ENCODE measurements around the gene TRPT1. TPM values are rescaled to one million over a fixed set of nuclear protein-coding genes. Genes with fewer than 3 reads are reported as not detected.

The TRPT1 gene
- total RNA-seq, 1 donor from 2014 or later = 27.8 TPM

DNA sequence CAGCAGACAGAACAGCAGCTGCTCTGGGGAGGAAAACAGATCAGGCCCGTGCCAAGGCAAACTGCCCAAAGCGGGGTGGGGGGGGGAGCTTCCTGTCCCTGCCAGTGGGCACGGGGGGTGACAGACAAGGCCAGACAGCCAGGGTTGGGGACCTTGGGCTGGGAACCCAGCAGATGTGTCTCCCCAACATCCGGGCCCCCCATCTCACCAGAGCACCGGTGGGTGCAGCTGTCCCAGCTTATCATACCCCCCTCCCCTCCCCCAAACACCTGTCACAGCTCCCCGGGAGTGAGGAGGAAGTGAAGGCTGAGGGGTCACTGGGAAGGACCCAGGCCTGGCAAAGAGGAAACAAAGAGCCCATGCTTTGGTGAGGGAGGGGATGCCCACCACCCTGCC is 19.4 kb upstream of the TRPT1 start:
- intact Hi-C loops (cut with DNase I) = no loop called here
- no peak for DNase-seq
- Histone ChIP-seq H3K36me3 (peaks cover 13% of the 10 kb centered on the region), H3K9me3 (no peaks in the 10 kb centered on the region), H3K4me3 (peak overlapping the region; percentile 76), H3K27me3 (ENCODE audit: low read depth) (no peaks in the 10 kb centered on the region), H3K4me1 (peaks cover 38% of the 10 kb centered on the region), H3K27ac (peak overlapping the region; percentile 72)
- no peak for ATAC-seq
- TF ChIP-seq, protein P1, sequence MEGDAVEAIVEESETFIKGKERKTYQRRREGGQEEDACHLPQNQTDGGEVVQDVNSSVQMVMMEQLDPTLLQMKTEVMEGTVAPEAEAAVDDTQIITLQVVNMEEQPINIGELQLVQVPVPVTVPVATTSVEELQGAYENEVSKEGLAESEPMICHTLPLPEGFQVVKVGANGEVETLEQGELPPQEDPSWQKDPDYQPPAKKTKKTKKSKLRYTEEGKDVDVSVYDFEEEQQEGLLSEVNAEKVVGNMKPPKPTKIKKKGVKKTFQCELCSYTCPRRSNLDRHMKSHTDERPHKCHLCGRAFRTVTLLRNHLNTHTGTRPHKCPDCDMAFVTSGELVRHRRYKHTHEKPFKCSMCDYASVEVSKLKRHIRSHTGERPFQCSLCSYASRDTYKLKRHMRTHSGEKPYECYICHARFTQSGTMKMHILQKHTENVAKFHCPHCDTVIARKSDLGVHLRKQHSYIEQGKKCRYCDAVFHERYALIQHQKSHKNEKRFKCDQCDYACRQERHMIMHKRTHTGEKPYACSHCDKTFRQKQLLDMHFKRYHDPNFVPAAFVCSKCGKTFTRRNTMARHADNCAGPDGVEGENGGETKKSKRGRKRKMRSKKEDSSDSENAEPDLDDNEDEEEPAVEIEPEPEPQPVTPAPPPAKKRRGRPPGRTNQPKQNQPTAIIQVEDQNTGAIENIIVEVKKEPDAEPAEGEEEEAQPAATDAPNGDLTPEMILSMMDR (IDR thresholded peaks at IDR 0.05) = no peak

DNA sequence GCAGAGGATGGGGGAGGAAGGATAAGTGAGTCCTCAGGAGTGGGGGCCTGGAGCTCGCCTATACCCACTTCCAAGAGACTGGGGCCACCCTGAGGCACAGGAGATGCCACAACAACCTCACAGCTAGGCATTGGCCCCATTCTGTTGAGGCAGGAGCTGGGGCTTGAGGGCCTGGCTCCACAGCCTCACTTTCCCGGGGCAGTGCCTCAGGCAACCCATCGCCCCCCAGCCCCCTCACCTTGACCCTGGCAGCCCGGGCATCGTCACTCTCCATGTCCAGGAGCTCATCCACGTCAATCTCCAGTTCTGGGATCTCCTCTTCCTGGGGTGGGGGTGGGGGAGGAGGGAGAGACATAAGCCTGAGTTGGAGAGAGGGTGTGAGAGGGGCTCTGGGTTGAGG is 19.0 kb upstream of the TRPT1 start:
- no peaks in the 10 kb centered on the region for H3K27me3 ChIP-seq (ENCODE audit: low read depth)
- peaks cover 42% of the 10 kb centered on the region for H3K4me1 ChIP-seq
- intact Hi-C loops (cut with DNase I) = no loop called here
- DNase-seq (no peak), ATAC-seq (no peak)
- H3K36me3 ChIP-seq = peaks cover 13% of the 10 kb centered on the region
- TF ChIP-seq, protein P1 (IDR thresholded peaks at IDR 0.05) = no peak
- no peaks in the 10 kb centered on the region for H3K9me3 ChIP-seq
- peak overlapping the region; percentile 76 for H3K4me3 ChIP-seq
- H3K27ac ChIP-seq = peak overlapping the region; percentile 72

DNA sequence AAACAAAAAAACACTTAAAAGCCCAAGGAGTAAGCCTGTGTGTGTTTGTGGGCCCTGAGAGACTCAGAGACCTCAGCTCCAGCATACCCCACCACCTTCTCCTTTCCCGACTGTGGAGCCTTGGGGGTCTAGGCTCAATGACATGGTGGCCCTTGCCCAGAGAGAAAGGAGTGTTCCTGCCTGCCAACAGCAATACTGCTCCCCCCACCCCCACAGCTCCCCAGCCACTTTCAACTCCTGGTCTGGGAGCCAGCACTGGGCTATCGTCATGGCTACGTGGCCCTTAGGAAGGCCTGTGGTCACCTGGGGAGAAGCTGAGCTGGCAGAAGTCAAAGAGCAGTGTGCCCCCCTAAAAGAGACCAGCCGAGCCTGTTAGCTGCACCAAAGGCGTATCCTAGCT is 18.1 kb upstream of the TRPT1 start:
- peaks cover 51% of the 10 kb centered on the region for H3K4me1 ChIP-seq
- intact Hi-C loops (cut with DNase I) = no loop called here
- ATAC-seq = no peak

DNA sequence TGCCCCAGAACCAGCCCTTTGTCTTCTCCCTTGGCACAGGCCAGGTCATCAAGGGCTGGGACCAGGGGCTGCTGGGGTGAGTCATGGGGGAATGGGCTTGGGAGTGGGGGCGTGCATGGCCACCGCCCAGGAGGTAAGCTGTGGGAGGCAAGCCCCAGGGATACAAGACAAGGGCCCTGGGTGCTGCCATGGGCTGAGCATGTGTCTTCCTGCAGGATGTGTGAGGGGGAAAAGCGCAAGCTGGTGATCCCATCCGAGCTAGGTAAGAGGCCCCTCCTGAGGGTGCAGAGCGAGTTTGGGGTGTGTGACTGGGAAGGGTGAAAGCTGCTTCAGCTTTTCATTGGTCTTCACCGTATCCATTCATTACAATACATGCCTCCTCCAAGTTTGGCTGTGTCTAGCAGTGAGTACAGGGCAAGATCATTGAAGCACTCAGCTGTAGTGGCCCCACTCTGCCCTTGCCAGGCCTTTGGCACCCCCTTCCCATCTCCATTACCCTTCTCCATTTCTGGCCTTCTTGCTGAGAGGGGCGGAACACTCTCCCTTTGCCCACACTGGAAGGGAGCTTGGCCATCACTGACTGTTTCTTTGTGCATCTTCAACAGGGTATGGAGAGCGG is 17.4 kb upstream of the TRPT1 start:
- Histone ChIP-seq H3K27me3 (ENCODE audit: low read depth) (no peaks in the 10 kb centered on the region), H3K27ac (no peak overlapping the region), H3K9me3 (no peaks in the 10 kb centered on the region), H3K36me3 (peaks cover 24% of the 10 kb centered on the region), H3K4me1 (peaks cover 58% of the 10 kb centered on the region), H3K4me3 (no peak overlapping the region)
- no peak for ATAC-seq
- TF ChIP-seq, protein P1 (IDR thresholded peaks at IDR 0.05) = no peak
- no peak for DNase-seq
- intact Hi-C loops (cut with DNase I) = no loop called here

More for the DNA sequence above, 18.1 kb upstream of the TRPT1 start:
- DNase-seq = no peak
- no peak overlapping the region for H3K4me3 ChIP-seq
- H3K27me3 ChIP-seq (ENCODE audit: low read depth) = no peaks in the 10 kb centered on the region
- peaks cover 16% of the 10 kb centered on the region for H3K36me3 ChIP-seq
- no peaks in the 10 kb centered on the region for H3K9me3 ChIP-seq
- no peak overlapping the region for H3K27ac ChIP-seq
- TF ChIP-seq, protein P1 (IDR thresholded peaks at IDR 0.05) = no peak

DNA sequence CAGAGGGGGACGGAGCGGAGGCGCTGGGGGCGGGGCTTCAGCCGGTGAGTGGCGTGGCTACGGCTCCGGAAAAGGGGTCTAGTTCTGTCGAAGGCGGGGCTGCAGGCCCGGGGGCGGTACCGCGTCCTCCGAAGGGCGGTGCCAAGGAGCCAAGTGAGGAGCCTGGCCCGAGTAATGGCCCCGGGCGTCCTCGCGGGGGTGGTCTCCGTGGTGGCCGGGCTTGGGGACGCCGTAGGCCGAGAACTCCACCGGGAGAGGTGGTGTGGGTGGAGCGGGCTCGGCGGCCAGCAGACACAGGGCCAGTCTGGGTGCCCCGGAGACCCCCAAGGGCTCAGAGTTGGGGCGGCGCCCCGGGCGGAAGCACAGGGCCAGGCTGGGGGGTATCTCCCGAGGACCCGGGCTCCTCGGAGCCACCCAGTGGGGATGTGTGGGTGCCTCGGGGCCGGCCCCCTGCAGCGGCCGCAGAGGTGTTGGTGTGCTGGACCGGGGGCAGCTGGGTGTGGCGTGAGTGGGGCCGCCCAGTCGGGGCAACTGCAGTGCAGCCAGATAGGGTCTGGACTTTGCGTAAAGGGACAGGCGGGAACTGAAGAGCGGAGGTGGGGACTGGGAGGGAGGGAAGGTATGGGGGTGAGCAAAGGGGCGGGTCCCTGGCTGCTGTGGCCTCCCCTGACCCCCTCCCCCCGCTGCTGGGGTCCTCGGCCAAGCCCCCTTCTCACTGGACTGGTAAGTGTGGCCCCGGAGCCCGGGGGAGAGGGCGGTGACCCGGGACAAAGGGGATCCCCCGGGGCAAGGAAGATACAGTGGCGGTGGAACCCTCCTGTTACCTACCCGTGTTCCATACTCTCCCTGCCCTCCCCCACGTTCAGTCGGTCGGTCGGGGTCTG is 15.7 kb upstream of the TRPT1 start:
- Histone ChIP-seq H3K27me3 (ENCODE audit: low read depth) (no peaks in the 10 kb centered on the region), H3K4me3 (peak overlapping the region; percentile 77), H3K9me3 (no peaks in the 10 kb centered on the region), H3K27ac (peak overlapping the region; percentile 99), H3K4me1 (peaks cover 59% of the 10 kb centered on the region), H3K36me3 (peaks cover 36% of the 10 kb centered on the region)
- peak; percentile 0 to 5 for ATAC-seq
- DNase-seq = no peak
- intact Hi-C loops (cut with DNase I) = no loop called here
- TF ChIP-seq, protein P1 (IDR thresholded peaks at IDR 0.05) = peak; percentile 18

Data from lower lobe of right lung (tissue), 2 donors.